ENCODE measurements around the gene R3HDM2.
"Not testable (repeated sequence)": the region's sequence is repeated elsewhere in the genome, so short reads cannot be mapped to it uniquely, and the experiment has no call there.

The R3HDM2 gene

GRCh38 chr12:57320639-57321038 lies 110.2 kb downstream of the R3HDM2 start:
- no peak for DNase-seq

GRCh38 chr12:57319678-57320469 lies 111.0 kb downstream of the R3HDM2 start:
- DNase-seq, result no peak

- no peak for DNase-seq
Observed at GRCh38 chr12:57315681-57316080, 115.2 kb downstream of the R3HDM2 start.

- DNase-seq, result not testable (repeated sequence)
Observed at GRCh38 chr12:57312287-57312686, 118.6 kb downstream of the R3HDM2 start.

GRCh38 chr12:57309420-57309819 lies 121.4 kb downstream of the R3HDM2 start:
- DNase-seq, result no peak

GRCh38 chr12:57300961-57301584 lies 129.8 kb downstream of the R3HDM2 start:
- no peak for DNase-seq

- DNase-seq, result no peak
Observed at GRCh38 chr12:57299514-57300016, 131.3 kb downstream of the R3HDM2 start.

GRCh38 chr12:57296291-57296690 lies 134.6 kb downstream of the R3HDM2 start:
- DNase-seq, result no peak

GRCh38 chr12:57282073-57282472 lies 148.8 kb downstream of the R3HDM2 start:
- not testable (repeated sequence) for DNase-seq

GRCh38 chr12:57280211-57281062 lies 150.4 kb downstream of the R3HDM2 start:
- peak; percentile 85 for DNase-seq

- DNase-seq, result no peak
Observed at GRCh38 chr12:57278465-57279381, 152.1 kb downstream of the R3HDM2 start.

GRCh38 chr12:57276935-57277563 lies 153.8 kb downstream of the R3HDM2 start:
- DNase-seq, result peak; percentile 19

- not testable (repeated sequence) for DNase-seq
Observed at GRCh38 chr12:57276233-57276632, 154.6 kb downstream of the R3HDM2 start.

GRCh38 chr12:57273516-57273915 lies 157.3 kb downstream of the R3HDM2 start:
- DNase-seq, result no peak

GRCh38 chr12:57272337-57273151 lies 158.3 kb downstream of the R3HDM2 start:
- DNase-seq, result no peak

GRCh38 chr12:57270966-57271470 lies 159.8 kb downstream of the R3HDM2 start:
- DNase-seq, result no peak

- DNase-seq, result peak; percentile 62
Observed at GRCh38 chr12:57268264-57268663, 162.6 kb downstream of the R3HDM2 start.

GRCh38 chr12:57266681-57267080 lies 164.2 kb downstream of the R3HDM2 start:
- DNase-seq, result no peak

GRCh38 chr12:57263096-57263495 lies 167.7 kb downstream of the R3HDM2 start:
- DNase-seq, result no peak

GRCh38 chr12:57262126-57262822 lies 168.6 kb downstream of the R3HDM2 start:
- DNase-seq, result no peak

All from stimulated activated CD4-positive, alpha-beta T cell treated with anti-CD3 and anti-CD28 coated beads, Interleukin-1b, Interleukin-23, amount 100 ng/mL, for 48 hours (primary cell).